ENCODE measurements around the gene KLK8. TPM values are rescaled to one million over a fixed set of nuclear protein-coding genes. Genes with fewer than 3 reads are reported as not detected.

KLK8 gene
- polyA plus RNA-seq, 1 of the 3 experiments (the other 2 are of a cell fraction): not detected

DNA sequence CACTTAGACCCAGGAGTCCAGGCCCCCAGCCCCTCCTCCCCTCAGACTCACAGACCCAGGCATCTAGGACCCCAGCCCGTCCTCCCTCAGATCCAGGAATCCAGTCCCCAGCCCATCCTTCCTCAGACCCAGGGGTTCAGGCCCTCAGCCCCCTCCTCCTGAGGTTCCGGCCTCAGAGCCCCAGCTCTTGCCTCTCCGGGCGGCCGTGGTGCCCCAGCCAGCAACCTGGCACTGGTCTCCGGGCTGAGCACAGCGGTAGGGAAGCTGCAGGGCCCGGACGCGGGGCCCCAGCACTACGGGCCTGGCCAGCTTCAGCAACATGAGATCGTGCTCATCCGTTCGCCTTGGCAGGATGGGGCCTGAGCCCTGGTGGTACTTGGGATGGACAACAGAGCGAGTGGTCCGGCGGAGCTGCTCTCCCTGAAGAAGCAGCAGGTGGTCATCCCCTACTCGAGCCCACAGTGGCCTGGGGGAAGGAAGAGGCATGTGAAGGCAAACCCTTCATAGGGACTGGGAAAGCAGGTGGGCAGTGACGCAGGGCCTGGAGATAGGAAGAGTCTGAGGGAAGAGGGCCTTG lies 14.4 kb upstream of the KLK8 start:
- Histone ChIP-seq H3K27ac (ENCODE audit: low read depth in 2 of 2, low read length in 1 of 2) (no peak overlapping the region), H3K36me3 (replicated peaks in 1 of 2; ENCODE audit: control insufficient read depth in 1 of 2, insufficient read depth in 2 of 2, low read length in 1 of 2) (no peaks in the 10 kb centered on the region), H3F3A (replicated peaks; ENCODE audit: insufficient read depth) (no peaks in the 10 kb centered on the region), H3K4me2 (no peak overlapping the region), H3K27me3 (ENCODE audit: insufficient read depth) (peaks cover 74% of the 10 kb centered on the region), H3K9me2 (no peaks in the 10 kb centered on the region), H3K9ac (no peak overlapping the region), H3K9me3 (no peaks in the 10 kb centered on the region), H2AFZ (ENCODE audit: low read depth) (no peak overlapping the region), H3K4me1 (ENCODE audit: control insufficient read depth in 1 of 2, insufficient read depth in 2 of 2, low read depth in 1 of 2, low read length in 1 of 2) (no peaks in the 10 kb centered on the region), H3K79me2 (ENCODE audit: insufficient read depth) (no peaks in the 10 kb centered on the region), H3K4me3 (ENCODE audit: low read depth in 2 of 2, low read length in 1 of 2) (no peak overlapping the region), H4K20me1 (ENCODE audit: insufficient read depth) (no peaks in the 10 kb centered on the region)
- WGBS (ENCODE audit: low lambda C conversion rate): 54% methylated on average over 15 of the region's 19 CpGs
- ChIA-PET POLR2A (no interaction called here), CTCF (interaction anchor here (1.1 to 6.0 kb wide), 5 partner anchors 21 to 95 kb away, joined by 3 to 30 read pairs (median 7); no protein-coding TSS in a partner anchor)
- TF ChIP-seq TEAD4 (IDR thresholded peaks at IDR 0.05; ENCODE audit: borderline replicate concordance, insufficient read depth) (no peak), FOSL2 (IDR thresholded peaks at IDR 0.05; ENCODE audit: borderline replicate concordance, low read depth) (no peak), TAF1 (IDR thresholded peaks at IDR 0.05; ENCODE audit: borderline replicate concordance, low read depth, low read length) (no peak), RCOR1 (IDR thresholded peaks at IDR 0.05; ENCODE audit: low read length) (no peak), FOXM1 (IDR thresholded peaks at IDR 0.05; ENCODE audit: low read depth) (no peak), IRF3 (IDR thresholded peaks at IDR 0.05; ENCODE audit: low read depth, low read length) (no peak), MXI1 (IDR thresholded peaks at IDR 0.05; ENCODE audit: low read depth, low read length) (no peak), ELF1 (IDR thresholded peaks at IDR 0.05) (no peak), SMC3 (IDR thresholded peaks at IDR 0.05; ENCODE audit: low read depth, low read length) (no peak)
- no peak for DNase-seq

DNA sequence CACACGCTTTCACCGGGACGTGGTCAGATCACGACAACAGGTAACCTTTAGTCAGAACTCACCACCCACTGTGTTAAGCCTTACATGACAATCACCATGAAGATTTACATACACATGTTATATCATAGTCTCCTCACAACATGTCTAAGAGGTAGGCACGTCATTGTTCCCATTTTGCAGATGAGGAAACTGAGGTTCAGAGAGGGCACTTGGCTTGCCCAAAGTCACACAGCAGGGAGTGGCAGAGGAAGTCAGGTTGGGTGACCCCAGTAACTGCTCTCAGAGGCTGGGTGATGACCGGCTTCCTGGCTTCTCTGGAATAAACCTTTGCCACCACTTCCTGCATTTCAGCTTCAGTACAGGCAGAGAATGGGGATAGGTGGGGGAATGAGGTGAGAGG lies 12.8 kb upstream of the KLK8 start:
- no peak for DNase-seq

More for the DNA sequence above, 12.8 kb upstream of the KLK8 start:
- no peaks in the 10 kb centered on the region for H3K4me1 ChIP-seq (ENCODE audit: control insufficient read depth in 1 of 2, insufficient read depth in 2 of 2, low read depth in 1 of 2, low read length in 1 of 2)
- no peaks in the 10 kb centered on the region for H3K79me2 ChIP-seq (ENCODE audit: insufficient read depth)
- H3K9me2 ChIP-seq: no peaks in the 10 kb centered on the region
- ChIA-PET POLR2A (no interaction called here), CTCF (interaction anchor here (1.8 to 6.0 kb wide), 2 partner anchors 7 to 81 kb away, joined by 6 to 30 read pairs; no protein-coding TSS in a partner anchor)
- H2AFZ ChIP-seq (ENCODE audit: low read depth): no peak overlapping the region
- no peaks in the 10 kb centered on the region for H3K36me3 ChIP-seq (replicated peaks in 1 of 2; ENCODE audit: control insufficient read depth in 1 of 2, insufficient read depth in 2 of 2, low read length in 1 of 2)
- H3K9me3 ChIP-seq: no peaks in the 10 kb centered on the region
- no peaks in the 10 kb centered on the region for H3F3A ChIP-seq (replicated peaks; ENCODE audit: insufficient read depth)
- no peaks in the 10 kb centered on the region for H4K20me1 ChIP-seq (ENCODE audit: insufficient read depth)
- no peak overlapping the region for H3K4me3 ChIP-seq (ENCODE audit: low read depth in 2 of 2, low read length in 1 of 2)
- peaks cover 74% of the 10 kb centered on the region for H3K27me3 ChIP-seq (ENCODE audit: insufficient read depth)
- TF ChIP-seq POLR2AphosphoS5 (IDR thresholded peaks at IDR 0.05; ENCODE audit: low read depth, low read length): no peak
- no peak for TF ChIP-seq YY1 (IDR thresholded peaks at IDR 0.05; ENCODE audit: low read depth)
- TF ChIP-seq JUND (IDR thresholded peaks at IDR 0.05): no peak
- TF ChIP-seq MXI1 (IDR thresholded peaks at IDR 0.05; ENCODE audit: low read depth, low read length): no peak
- no peak for TF ChIP-seq USF2 (IDR thresholded peaks at IDR 0.05; ENCODE audit: borderline replicate concordance, low read depth, low read length)
- TF ChIP-seq FOSL2 (IDR thresholded peaks at IDR 0.05; ENCODE audit: borderline replicate concordance, low read depth): no peak
- TF ChIP-seq RAD21 (IDR thresholded peaks at IDR 0.05; ENCODE audit: low read length): no peak
- no peak for TF ChIP-seq NRF1 (IDR thresholded peaks at IDR 0.05; ENCODE audit: low read depth, low read length)
- no peak for TF ChIP-seq TCF12 (IDR thresholded peaks at IDR 0.05)
- no peak for TF ChIP-seq USF1 (IDR thresholded peaks at IDR 0.05; ENCODE audit: borderline replicate concordance, low read depth)
- no peak for TF ChIP-seq EP300 (IDR thresholded peaks at IDR 0.05; ENCODE audit: borderline replicate concordance in 1 of 2, low read depth in 1 of 2, low read length in 1 of 2)
- no peak for TF ChIP-seq TEAD4 (IDR thresholded peaks at IDR 0.05; ENCODE audit: borderline replicate concordance, insufficient read depth)
- TF ChIP-seq, protein P1, sequence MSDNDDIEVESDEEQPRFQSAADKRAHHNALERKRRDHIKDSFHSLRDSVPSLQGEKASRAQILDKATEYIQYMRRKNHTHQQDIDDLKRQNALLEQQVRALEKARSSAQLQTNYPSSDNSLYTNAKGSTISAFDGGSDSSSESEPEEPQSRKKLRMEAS (IDR thresholded peaks at IDR 0.05; ENCODE audit: low read depth): no peak
- TF ChIP-seq CTCF (IDR thresholded peaks at IDR 0.05): no peak
- TF ChIP-seq GATA2 (CRISPR knock-in tag; IDR thresholded peaks at IDR 0.05): no peak
- no peak overlapping the region for H3K9ac ChIP-seq
- 25% methylated on average over 5 of the region's 6 CpGs for WGBS (ENCODE audit: low lambda C conversion rate)
- H3K27ac ChIP-seq (ENCODE audit: low read depth in 2 of 2, low read length in 1 of 2): no peak overlapping the region
- H3K4me2 ChIP-seq: no peak overlapping the region

All from SK-N-SH (cell line).